Lower leg skin (tissue), 3 donors: Measurements from ENCODE around the gene C13orf46.

Source experiments
- POLR2A ChIP-seq, 2 donors: fragments of 450-650 bp; IDR thresholded peaks; one replicate each; pipeline ENCODE4 v1.6.1; 2016 to 2017; ENCODE audit warnings: antibody characterized with exemption in 2 of 2, mild to moderate bottlenecking in 1 of 2, moderate library complexity in 1 of 2
- TF ChIP-seq, protein P1 (sequence below), 3 donors: fragments of 450-650 bp; IDR thresholded peaks; one replicate each; pipeline ENCODE4 v1.5.1; 2016; ENCODE audit warnings: antibody characterized with exemption in 3 of 3, mild to moderate bottlenecking in 3 of 3, moderate library complexity in 2 of 3

GRCh38 chr13:113929628-113930615, 44.0 kb downstream of the C13orf46 start:
- TF ChIP-seq, protein P1, sequence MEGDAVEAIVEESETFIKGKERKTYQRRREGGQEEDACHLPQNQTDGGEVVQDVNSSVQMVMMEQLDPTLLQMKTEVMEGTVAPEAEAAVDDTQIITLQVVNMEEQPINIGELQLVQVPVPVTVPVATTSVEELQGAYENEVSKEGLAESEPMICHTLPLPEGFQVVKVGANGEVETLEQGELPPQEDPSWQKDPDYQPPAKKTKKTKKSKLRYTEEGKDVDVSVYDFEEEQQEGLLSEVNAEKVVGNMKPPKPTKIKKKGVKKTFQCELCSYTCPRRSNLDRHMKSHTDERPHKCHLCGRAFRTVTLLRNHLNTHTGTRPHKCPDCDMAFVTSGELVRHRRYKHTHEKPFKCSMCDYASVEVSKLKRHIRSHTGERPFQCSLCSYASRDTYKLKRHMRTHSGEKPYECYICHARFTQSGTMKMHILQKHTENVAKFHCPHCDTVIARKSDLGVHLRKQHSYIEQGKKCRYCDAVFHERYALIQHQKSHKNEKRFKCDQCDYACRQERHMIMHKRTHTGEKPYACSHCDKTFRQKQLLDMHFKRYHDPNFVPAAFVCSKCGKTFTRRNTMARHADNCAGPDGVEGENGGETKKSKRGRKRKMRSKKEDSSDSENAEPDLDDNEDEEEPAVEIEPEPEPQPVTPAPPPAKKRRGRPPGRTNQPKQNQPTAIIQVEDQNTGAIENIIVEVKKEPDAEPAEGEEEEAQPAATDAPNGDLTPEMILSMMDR (IDR thresholded peaks at IDR 0.05), result no peak
- TF ChIP-seq POLR2A (IDR thresholded peaks at IDR 0.05), result no peak
